Parathyroid adenoma (tissue), 2 donors: ENCODE results near the gene STAT1.

Experiments
- H2AFZ ChIP-seq: fragments of 300-600 bp; sonication (generic); one replicate; pipeline ENCODE4 v1.7.0; 2017; ENCODE audit warnings: antibody characterized with exemption, mild to moderate bottlenecking
- H3K27ac ChIP-seq: fragments of 300-600 bp; sonication (generic); one replicate; pipeline ENCODE4 v1.7.0; 2017
- H3K27me3 ChIP-seq: fragments of 300-600 bp; sonication (generic); one replicate; pipeline ENCODE4 v1.7.0; 2017; ENCODE audit warnings: low read length; ENCODE audit not compliant: control insufficient read depth, insufficient read depth
- H3K36me3 ChIP-seq: fragments of 300-600 bp; sonication (generic); one replicate; pipeline ENCODE4 v1.7.0; 2017; ENCODE audit warnings: low read length; ENCODE audit not compliant: control insufficient read depth, insufficient read depth
- H3K4me1 ChIP-seq: fragments of 300-600 bp; sonication (generic); one replicate; pipeline ENCODE4 v1.7.0; 2017; ENCODE audit warnings: control low read depth
- H3K4me2 ChIP-seq: fragments of 300-600 bp; sonication (generic); one replicate; pipeline ENCODE4 v1.7.0; 2017; ENCODE audit warnings: low read length
- H3K4me3 ChIP-seq: fragments of 300-600 bp; sonication (generic); one replicate; pipeline ENCODE4 v1.7.0; 2017; ENCODE audit warnings: low read depth, low read length
- H3K79me2 ChIP-seq: fragments of 300-600 bp; sonication (generic); one replicate; pipeline ENCODE4 v1.7.0; 2017; ENCODE audit warnings: control low read depth
- H3K9ac ChIP-seq: fragments of 300-600 bp; sonication (generic); one replicate; pipeline ENCODE4 v1.7.0; 2017; ENCODE audit warnings: mild to moderate bottlenecking
- H3K9me3 ChIP-seq: fragments of 300-600 bp; sonication (generic); one replicate; pipeline ENCODE4 v1.7.0; 2017; ENCODE audit warnings: low read length; ENCODE audit not compliant: control insufficient read depth
- TF ChIP-seq, protein P1 (sequence below): fragments of 300-600 bp; sonication (generic); IDR thresholded peaks from one replicate; pipeline ENCODE4 v1.7.0; 2017; ENCODE audit warnings: antibody characterized with exemption, mild to moderate bottlenecking
- donor health status: primary hyperparathyroidism.

The STAT1 gene

DNA sequence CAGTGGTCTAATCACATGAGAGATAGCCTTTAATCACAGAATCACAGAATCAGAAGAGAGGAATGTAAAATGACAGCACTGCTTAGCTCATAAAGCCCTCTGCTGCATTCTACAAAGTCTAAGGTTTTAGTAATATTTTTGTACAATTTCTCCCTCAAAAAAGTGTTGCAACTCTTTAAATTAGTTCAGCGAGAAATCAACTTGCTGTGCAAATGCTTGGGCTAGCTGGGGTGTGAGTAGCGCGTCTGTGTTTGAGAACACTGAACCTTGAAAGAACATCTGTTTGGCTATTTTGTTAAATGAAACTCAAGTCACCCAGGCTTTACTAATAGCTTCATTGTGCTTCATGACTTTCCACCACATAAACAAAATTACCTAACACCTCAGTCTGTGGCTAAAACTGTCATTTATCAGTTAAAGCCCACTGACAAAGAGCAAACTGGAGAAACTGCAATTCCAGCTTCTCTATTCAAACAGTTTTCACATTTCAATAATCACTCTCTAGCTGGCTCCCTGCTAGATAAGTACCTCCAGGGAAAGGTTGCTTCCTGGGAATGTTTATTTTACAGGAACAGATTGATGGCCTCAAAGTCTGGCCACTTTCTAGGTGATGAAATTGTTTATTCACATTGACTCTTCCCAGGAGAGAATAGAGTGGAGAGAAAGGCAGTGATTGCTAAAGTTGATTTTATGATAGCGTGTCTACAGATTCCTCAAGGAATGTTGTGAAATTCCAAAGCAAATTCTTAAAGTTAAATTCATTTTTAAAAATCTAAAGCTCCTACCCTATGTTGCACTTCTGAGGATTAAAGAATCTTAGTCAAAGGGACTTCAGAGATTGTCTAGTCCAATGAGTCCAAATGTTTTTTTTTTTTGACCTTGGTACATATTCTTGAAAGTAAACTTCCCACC, 36.0 kb upstream of the STAT1 start:
- no peak overlapping the region for H2AFZ ChIP-seq
- H3K9ac ChIP-seq: no peak overlapping the region
- H3K9me3 ChIP-seq: no peaks in the 10 kb centered on the region
- no peak overlapping the region for H3K27ac ChIP-seq
- H3K4me3 ChIP-seq: no peak overlapping the region
- TF ChIP-seq, protein P1, sequence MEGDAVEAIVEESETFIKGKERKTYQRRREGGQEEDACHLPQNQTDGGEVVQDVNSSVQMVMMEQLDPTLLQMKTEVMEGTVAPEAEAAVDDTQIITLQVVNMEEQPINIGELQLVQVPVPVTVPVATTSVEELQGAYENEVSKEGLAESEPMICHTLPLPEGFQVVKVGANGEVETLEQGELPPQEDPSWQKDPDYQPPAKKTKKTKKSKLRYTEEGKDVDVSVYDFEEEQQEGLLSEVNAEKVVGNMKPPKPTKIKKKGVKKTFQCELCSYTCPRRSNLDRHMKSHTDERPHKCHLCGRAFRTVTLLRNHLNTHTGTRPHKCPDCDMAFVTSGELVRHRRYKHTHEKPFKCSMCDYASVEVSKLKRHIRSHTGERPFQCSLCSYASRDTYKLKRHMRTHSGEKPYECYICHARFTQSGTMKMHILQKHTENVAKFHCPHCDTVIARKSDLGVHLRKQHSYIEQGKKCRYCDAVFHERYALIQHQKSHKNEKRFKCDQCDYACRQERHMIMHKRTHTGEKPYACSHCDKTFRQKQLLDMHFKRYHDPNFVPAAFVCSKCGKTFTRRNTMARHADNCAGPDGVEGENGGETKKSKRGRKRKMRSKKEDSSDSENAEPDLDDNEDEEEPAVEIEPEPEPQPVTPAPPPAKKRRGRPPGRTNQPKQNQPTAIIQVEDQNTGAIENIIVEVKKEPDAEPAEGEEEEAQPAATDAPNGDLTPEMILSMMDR: no peak
- no peaks in the 10 kb centered on the region for H3K79me2 ChIP-seq
- no peaks in the 10 kb centered on the region for H3K36me3 ChIP-seq
- no peaks in the 10 kb centered on the region for H3K4me1 ChIP-seq
- no peaks in the 10 kb centered on the region for H3K27me3 ChIP-seq
- H3K4me2 ChIP-seq: no peak overlapping the region

DNA sequence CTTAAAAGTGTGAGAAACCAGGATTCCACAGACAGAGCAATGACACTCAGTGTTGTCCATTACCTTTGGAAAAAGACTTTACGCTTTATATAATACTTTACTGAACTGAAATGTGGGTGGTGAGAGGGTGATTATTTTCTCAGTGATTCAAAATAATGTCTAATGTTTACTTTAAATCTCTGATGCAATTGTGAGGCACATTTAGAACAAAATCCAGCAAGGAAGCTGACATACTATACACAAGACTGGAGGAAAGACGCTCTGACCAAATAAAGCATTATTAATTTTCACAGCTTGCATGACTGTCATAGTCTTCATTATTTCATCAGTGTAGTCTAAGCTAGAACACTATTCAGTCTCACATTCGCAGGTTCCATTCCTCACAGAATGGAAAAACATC, 34.1 kb upstream of the STAT1 start:
- no peak overlapping the region for H3K27ac ChIP-seq
- H3K4me1 ChIP-seq: no peaks in the 10 kb centered on the region
- H3K4me2 ChIP-seq: no peak overlapping the region
- TF ChIP-seq, protein P1: no peak
- H3K36me3 ChIP-seq: no peaks in the 10 kb centered on the region
- no peak overlapping the region for H2AFZ ChIP-seq
- H3K9ac ChIP-seq: no peak overlapping the region
- H3K9me3 ChIP-seq: no peaks in the 10 kb centered on the region
- no peaks in the 10 kb centered on the region for H3K79me2 ChIP-seq
- H3K27me3 ChIP-seq: no peaks in the 10 kb centered on the region
- no peak overlapping the region for H3K4me3 ChIP-seq

DNA sequence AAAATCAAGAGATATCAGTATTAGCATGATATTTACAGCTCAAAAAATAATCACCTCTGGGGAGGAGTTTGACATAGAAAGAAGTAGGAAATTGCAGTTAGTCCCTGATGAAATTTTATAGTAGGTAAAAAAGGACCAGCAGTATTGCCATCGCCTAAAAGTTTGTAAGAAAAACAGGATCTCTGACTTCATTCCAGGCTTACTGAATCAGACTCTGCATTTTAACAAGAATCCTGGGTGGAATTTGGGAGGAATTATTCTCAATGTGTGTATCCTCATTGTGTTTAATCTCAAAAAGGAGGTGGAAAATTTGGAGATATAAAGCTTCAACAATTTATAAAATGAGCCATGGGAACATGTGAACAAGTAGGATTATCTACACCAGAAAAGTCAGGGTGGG, 31.2 kb upstream of the STAT1 start:
- Histone ChIP-seq H3K79me2 (no peaks in the 10 kb centered on the region), H3K36me3 (no peaks in the 10 kb centered on the region), H3K27ac (no peak overlapping the region), H2AFZ (no peak overlapping the region), H3K9ac (no peak overlapping the region), H3K4me2 (no peak overlapping the region), H3K9me3 (no peaks in the 10 kb centered on the region), H3K4me1 (no peaks in the 10 kb centered on the region), H3K27me3 (no peaks in the 10 kb centered on the region), H3K4me3 (no peak overlapping the region)
- TF ChIP-seq, protein P1: no peak

DNA sequence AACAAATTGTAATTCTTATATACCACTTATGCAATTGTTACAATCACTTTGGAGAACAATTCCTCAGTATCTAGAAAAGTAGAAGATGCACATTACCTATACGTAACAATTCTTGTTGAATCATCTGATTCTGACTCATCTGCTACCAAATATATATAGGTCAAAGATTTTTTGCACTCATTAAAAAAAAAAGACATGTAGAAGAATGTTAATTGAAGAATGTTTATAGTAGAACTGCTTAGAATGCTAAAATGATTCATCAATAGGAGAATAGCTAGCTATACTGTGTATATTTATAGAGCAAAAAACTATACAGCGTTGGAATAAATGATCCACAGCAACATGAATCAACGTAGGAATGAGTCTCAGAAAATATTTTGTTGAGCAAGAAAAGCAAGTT, 29.5 kb upstream of the STAT1 start:
- TF ChIP-seq, protein P1: no peak
- Histone ChIP-seq H3K4me1 (no peaks in the 10 kb centered on the region), H3K27me3 (no peaks in the 10 kb centered on the region), H3K79me2 (no peaks in the 10 kb centered on the region), H2AFZ (no peak overlapping the region), H3K9me3 (no peaks in the 10 kb centered on the region), H3K27ac (no peak overlapping the region), H3K9ac (no peak overlapping the region), H3K4me2 (no peak overlapping the region), H3K36me3 (no peaks in the 10 kb centered on the region), H3K4me3 (no peak overlapping the region)
